ENCODE results near the gene LRRC8D.

The LRRC8D gene

GRCh38 chr1:89927049-89927448 is 106.2 kb downstream of the LRRC8D start:
- no peak for FAIRE-seq
- DNase-seq (ENCODE audit: insufficient read length, low spot score) = no peak
- no peak for TF ChIP-seq CTCF (IDR thresholded peaks at IDR 0.05; ENCODE audit: insufficient read depth, missing control alignments)

GRCh38 chr1:89927478-89927877 is 106.6 kb downstream of the LRRC8D start:
- FAIRE-seq (no peak), DNase-seq (ENCODE audit: insufficient read length, low spot score) (no peak)
- no peak for TF ChIP-seq CTCF (IDR thresholded peaks at IDR 0.05; ENCODE audit: insufficient read depth, missing control alignments)

- no peak for FAIRE-seq
- no peak for DNase-seq (ENCODE audit: insufficient read length, low spot score)
- no peak for TF ChIP-seq CTCF (IDR thresholded peaks at IDR 0.05; ENCODE audit: insufficient read depth, missing control alignments)
Observed at GRCh38 chr1:89928506-89928905, 107.7 kb downstream of the LRRC8D start.

- no peak for FAIRE-seq
- TF ChIP-seq CTCF (IDR thresholded peaks at IDR 0.05; ENCODE audit: insufficient read depth, missing control alignments) = no peak
- no peak for DNase-seq (ENCODE audit: insufficient read length, low spot score)
Observed at GRCh38 chr1:89929467-89930063, 108.7 kb downstream of the LRRC8D start.

GRCh38 chr1:89930579-89930978 is 109.7 kb downstream of the LRRC8D start:
- no peak for FAIRE-seq
- DNase-seq (ENCODE audit: insufficient read length, low spot score) = no peak
- no peak for TF ChIP-seq CTCF (IDR thresholded peaks at IDR 0.05; ENCODE audit: insufficient read depth, missing control alignments)

GRCh38 chr1:89931964-89932363 is 111.1 kb downstream of the LRRC8D start:
- no peak for TF ChIP-seq CTCF (IDR thresholded peaks at IDR 0.05; ENCODE audit: insufficient read depth, missing control alignments)
- FAIRE-seq (no peak), DNase-seq (ENCODE audit: insufficient read length, low spot score) (no peak)

GRCh38 chr1:89932598-89933364 is 111.9 kb downstream of the LRRC8D start:
- FAIRE-seq (no peak), DNase-seq (ENCODE audit: insufficient read length, low spot score) (no peak)
- TF ChIP-seq CTCF (IDR thresholded peaks at IDR 0.05; ENCODE audit: insufficient read depth, missing control alignments) = no peak
